Activated CD8-positive, alpha-beta memory T cell treated with anti-CD3 and anti-CD28 coated beads, Interleukin-2, amount 50 U/mL, for 1 hour (primary cell): ENCODE measurements around the gene CCN2.
"Not testable (repeated sequence)": the region's sequence is repeated elsewhere in the genome, so short reads cannot be mapped to it uniquely, and the experiment has no call there.

ENCODE experiments used
- DNase-seq: peaks from one replicate; pipeline ENCODE4 v3.0.0-alpha.2; 2020; ENCODE audit errors: extremely low read depth

The CCN2 gene

DNA sequence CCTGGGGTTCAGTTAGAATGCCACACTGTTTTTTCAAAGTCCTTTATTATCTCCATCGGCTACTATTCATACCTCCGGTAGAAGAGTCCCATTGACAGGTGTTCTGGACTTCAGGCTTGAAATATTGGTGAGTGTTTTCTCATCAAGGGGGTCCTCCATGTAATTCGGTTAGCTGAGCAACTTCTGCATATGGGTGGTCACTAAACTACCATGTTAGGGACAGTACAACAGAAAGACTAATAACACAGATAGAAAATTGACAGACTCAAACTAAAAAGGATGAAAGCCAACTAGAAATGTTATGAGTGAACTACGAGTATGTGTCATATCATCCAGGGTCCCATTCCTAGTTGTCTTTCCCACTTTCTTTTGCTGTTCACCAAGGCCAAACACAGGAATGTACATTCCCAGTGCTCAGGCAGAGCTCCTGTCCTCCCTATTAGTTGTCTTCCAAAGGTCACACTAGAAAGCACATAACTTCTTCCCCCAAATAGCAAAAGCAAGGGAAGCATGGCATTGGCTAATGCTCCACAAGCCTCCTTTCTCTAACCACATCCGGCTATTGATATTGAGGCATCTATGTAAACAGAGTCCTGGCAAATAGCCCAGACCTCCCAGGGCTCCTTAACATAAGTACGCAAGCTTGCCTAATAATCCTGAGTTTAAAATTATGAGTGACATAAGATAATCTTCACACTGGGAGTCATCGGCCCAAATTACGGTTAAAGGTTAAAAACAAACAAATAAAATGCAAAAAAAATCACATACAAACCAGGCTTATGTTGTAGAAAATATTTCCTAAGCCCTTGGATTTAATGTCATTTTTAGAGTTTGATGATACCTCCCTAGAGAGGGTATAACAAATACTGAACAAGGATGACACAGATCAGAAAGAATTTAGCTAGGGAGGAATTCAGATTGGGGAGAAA is 13.2 kb downstream of the CCN2 start:
- no peak for DNase-seq

DNA sequence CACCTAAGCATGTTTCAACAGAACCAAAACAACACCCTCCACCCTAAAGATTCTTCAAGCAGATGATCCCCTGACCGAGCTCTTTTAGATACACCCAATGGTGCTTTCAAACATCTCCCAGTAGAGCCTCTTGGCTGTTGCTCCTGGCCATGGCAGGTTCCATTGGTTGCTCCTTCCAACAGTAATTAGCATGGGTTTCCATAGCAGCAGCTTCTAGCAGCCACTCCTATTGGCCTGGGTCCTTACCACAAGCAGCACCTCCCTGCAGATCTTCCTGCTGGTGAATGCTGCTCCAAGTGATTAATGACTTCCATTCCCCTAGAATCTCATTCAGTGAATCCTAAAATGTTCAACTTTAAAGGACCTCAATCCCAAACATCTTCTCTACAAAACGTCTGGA is 13.9 kb downstream of the CCN2 start:
- DNase-seq, result no peak

DNA sequence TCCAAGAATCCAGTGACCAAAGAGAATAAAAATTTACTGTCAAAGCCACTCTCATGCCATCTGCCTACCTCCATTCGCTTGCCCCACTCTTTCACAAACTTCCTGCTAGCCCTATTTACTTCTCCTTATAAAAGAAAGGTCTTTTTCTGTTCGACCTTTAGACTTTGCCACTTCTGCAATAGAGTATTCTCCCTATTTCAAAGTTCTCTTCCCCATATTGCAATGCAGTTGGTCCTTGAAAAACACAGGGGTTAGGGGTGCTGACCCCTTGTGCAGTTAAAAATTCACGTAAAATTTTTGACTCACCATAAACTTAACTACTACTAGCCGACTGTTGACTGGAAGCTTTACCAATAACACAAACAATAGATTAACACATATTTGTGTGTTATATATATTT is 15.0 kb downstream of the CCN2 start:
- no peak for DNase-seq

- DNase-seq, result no peak
Observed at GRCh38 chr6:131931063-131931750, 20.0 kb downstream of the CCN2 start.

DNA sequence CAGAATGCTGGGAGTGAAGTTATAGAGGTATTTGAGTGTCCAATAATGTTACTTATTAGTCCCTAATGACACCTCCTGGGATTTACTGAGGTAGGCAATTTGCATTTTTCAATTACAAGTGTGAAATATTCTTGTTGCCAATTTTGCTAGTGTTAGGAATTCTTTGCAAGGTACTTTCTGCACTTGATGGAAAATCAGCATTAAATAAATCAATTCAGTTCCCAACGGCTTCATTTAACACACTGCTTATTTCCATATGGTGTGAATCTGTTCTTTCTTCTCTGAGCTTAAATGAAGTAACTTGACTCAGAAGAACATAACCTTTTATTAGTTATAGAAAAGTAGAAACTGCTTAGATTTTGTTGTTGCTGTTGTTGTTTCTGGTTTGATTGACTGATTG is 21.2 kb downstream of the CCN2 start:
- no peak for DNase-seq

GRCh38 chr6:131929264-131929663 is 21.9 kb downstream of the CCN2 start:
- DNase-seq, result no peak

DNA sequence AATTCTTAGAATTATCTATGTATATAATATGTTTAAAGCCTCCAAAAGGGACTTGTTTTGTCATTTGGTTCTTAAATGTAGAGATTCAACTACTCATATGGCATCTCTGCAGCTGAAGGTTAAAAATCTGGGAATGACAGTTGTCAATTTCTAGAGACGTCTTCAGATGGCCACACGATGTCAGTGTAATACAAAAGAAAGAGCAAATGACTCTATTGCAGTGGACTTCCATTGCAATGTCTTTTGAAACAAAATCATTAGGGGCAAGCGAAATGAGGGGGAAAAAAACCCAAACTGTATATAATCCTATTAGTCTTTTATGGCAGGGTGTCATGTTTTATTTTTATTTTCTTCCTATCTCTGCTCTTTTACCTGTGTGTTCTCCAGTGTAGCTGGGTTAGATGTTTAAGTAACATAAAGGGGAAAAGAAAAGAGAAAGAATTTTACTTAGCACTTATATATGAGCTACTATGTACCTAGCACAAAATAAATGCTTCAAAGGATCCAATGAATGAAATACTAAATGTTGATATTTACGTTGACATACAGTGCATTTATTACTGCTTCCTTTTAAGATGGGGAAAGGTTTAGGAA is 26.2 kb downstream of the CCN2 start:
- DNase-seq, result no peak

GRCh38 chr6:131923356-131923755 is 27.8 kb downstream of the CCN2 start:
- DNase-seq, result no peak

DNA sequence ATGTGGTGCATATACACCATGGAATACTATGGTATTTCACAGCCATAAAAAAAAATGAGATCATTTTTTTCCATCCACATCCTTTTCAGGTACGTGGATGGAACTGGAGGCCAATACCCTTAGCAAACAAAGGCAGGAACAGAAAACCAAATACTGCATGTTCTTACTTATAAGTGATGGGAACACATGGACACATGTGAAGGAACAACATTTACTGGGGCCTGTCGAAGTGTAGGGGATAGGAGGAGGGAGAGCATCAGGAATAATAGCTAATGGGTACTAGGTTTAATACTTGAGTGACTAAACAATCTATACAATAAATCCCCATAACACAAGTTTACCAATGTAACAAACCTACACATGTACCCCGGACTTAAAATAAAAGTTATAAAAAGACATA is 30.5 kb downstream of the CCN2 start:
- DNase-seq, result no peak

- DNase-seq, result no peak
Observed at GRCh38 chr6:131918650-131919355, 32.4 kb downstream of the CCN2 start.

DNA sequence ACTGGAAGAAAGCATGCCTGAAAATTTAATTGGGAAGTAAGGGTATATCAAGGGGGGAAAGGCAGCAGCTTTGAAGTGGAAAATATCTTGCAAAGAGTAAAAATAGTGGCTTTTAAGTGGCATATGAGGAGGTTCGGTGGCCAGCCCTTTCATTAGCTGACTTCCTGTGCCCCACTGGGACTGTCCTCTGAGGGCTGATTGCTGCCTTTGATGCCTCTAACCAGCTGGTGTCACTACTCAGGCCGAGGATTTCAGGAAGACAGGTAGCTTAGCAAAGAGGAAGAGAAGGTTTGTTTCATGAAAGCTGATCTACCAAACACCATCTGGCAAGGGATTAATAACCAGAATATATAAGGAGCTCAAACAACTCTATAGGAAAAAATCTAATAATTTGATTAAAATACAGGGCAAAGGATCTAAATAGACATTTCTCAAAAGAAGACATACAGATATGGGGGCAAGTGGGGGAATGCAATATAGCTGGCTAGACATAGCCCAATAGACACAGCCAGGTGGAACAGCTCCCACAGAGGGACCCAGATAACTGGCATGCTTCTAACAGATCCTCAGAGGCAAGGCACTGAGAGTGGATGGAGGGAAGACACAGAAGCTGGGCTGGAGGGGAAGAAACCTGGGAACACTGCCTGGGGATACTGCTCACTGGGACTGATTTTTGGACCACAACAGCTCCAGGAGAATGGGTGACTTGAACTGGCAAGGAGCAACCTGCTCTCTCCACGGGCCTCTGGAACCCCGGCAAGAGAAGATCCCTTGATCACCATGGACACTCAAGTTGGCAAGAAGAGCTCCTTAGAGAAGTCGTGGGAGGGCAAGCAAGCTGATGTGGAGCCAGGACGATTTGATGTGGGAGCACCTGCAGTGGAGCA is 33.2 kb downstream of the CCN2 start:
- no peak for DNase-seq

- no peak for DNase-seq
Observed at GRCh38 chr6:131917318-131917717, 33.9 kb downstream of the CCN2 start.

DNA sequence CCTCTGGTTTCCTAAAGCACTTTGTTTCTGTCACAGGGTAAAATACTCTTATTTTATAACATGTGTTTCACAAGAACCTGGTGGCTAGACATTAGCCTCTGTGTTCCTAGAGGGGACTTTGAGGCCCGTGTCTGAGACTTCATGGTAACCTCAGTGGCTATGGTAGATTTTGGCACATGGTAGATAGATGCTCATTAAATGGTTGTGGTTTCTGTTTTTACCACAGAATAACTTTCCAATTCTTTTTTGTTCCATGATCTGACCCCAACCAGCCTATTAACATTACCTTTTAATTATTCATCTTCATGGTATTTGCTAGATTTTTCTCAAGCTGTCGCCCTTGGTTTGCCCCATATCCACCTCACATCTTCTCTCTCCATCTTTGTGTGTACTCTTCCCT is 34.3 kb downstream of the CCN2 start:
- no peak for DNase-seq

GRCh38 chr6:131916091-131916796 is 34.9 kb downstream of the CCN2 start:
- not testable (repeated sequence) for DNase-seq

- DNase-seq, result no peak
Observed at GRCh38 chr6:131914967-131915751, 36.0 kb downstream of the CCN2 start.

DNA sequence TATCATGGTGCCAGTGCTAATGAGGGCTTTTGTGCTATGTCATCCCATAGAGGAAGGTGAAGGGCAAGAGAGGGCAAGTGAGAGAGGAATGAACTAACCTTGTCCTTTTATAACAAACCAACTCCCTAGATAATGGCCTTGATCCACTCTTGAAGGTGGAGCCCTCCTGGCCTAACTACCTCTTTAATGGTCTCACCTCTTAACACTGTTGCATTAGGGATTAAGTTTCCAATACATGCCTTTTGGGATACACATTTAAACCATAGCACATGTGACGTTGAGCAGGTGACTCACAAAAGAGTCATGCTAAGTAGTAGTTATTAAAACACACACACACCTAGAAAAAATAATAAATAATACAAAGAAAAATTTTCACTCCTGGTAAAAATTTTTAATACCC is 36.9 kb downstream of the CCN2 start:
- DNase-seq, result no peak

DNA sequence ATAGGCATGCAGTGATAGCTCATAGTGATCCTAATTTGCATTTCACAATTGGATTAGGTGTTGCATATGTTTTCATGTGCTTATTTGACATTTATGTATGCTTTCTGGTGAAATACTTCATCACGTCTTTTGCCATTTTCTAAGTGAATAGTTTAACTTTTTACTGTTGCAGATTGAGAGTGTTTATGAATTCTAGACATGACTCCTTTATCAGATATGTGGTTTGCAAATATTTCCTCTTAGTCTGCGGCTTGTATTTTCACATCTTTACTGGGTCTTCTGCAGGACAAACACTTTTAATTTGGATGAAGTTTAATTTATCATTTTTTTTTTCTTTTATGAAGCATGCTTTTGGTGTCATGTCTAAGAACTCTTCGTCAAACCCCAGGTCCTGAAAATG is 39.2 kb downstream of the CCN2 start:
- DNase-seq, result no peak

DNA sequence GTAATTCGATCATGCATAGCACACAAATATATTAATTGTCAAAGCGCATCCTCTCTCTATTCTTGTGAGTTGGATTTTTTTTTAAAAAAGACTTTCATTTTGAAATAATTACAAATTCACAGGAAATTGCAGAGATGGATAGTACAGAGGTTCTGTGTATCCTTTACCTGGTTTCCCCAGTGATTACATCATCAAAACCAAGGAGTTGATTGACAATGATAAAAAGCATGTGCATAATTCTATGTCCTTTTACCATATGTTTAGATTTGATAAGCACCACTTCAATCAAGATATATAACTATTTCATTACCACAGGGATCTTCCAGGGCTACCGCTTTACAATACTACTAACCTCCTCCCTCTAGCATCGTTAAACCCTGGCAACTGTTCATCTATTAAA is 40.2 kb downstream of the CCN2 start:
- DNase-seq, result no peak

DNA sequence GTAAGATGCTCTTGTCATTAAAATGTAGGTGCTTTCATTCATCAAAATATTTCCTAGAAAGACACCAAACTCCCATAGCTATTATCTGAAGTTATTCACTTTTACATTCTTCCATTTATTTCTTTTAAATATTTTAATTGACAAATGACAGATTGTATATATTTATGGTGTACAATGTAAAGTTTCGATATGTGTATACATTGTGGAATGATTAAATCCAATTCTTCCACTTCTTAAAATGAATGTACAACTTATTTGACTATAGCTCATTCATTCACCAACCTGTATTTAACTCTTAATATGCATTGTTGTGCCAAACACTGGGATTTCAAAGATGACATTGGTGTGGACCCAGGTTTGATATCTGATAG is 41.0 kb downstream of the CCN2 start:
- no peak for DNase-seq
